Tibial artery (tissue), 4 donors: ENCODE measurements around the gene GLB1L2.

Experiments used
- DNase-seq, 2 donors: peaks; one replicate each; pipeline ENCODE4 v3.0.0-alpha.2; 2019
- H3K27ac ChIP-seq, 2 donors: fragments of 200-600 bp; sonication (generic) in 1 of 2; 1 replicate in 1 of 2; 2 replicates in 1 of 2; pipeline ENCODE4 v1.5.1; 2018 to 2019; ENCODE audit warnings: mild to moderate bottlenecking in 1 of 2
- H3K27me3 ChIP-seq, 2 donors: fragments of 200-600 bp; sonication (generic) in 1 of 2; one replicate each; pipeline versions ENCODE4 v1.5.1 to v1.6.0; 2016 to 2019
- H3K36me3 ChIP-seq, 3 donors: fragments of 200-600 bp; sonication (generic) in 2 of 3; one replicate each; pipeline ENCODE4 v1.5.1; 2016 to 2019; ENCODE audit warnings: mild to moderate bottlenecking in 2 of 3
- H3K4me1 ChIP-seq, 4 donors: fragments of 200-600 bp; sonication (generic) in 2 of 4; 1 replicate in 3 of 4; 2 replicates in 1 of 4; pipeline ENCODE4 v1.5.1; 2016 to 2019
- H3K4me3 ChIP-seq, 2 donors: fragments of 200-600 bp; sonication (generic) in 1 of 2; 1 replicate in 1 of 2; 2 replicates in 1 of 2; pipeline ENCODE4 v1.5.1; 2018 to 2019; ENCODE audit warnings: mild to moderate bottlenecking in 2 of 2
- H3K9me3 ChIP-seq, 3 donors: fragments of 200-600 bp; sonication (generic) in 1 of 3; one replicate each; pipeline ENCODE4 v1.5.1; 2016 to 2019
- CTCF ChIP-seq, 2 experiments: fragments of 200-600 bp in 1 of 2; fragments of 450-650 bp in 1 of 2; IDR thresholded peaks; one replicate each; pipeline ENCODE4 v1.5.1; 2017 to 2019; ENCODE audit warnings: antibody characterized with exemption in 2 of 2, mild to moderate bottlenecking in 1 of 2, moderate library complexity in 1 of 2
- intact Hi-C: fragments of 100-400 bp; cut with DNase I; formaldehyde crosslinking; loops from one replicate; pipeline ENCODE4 v1.15.0; 2023; ENCODE audit warnings: low total_unique reads

The GLB1L2 gene

GRCh38 chr11:134393638-134394037, 61.9 kb downstream of the GLB1L2 start:
- peaks cover 0 to 31% of the 10 kb centered on the region in 2 donors for H3K27me3 ChIP-seq
- no peak for TF ChIP-seq CTCF (IDR thresholded peaks at IDR 0.05)
- no peak overlapping the region for H3K4me3 ChIP-seq
- DNase-seq: no peak
- intact Hi-C loops: no loop called here
- no peaks in the 10 kb centered on the region for H3K9me3 ChIP-seq
- H3K27ac ChIP-seq: no peak overlapping the region
- H3K4me1 ChIP-seq: no peaks in the 10 kb centered on the region
- H3K36me3 ChIP-seq: no peaks in the 10 kb centered on the region

GRCh38 chr11:134394311-134394710, 62.5 kb downstream of the GLB1L2 start:
- peaks cover 0 to 38% of the 10 kb centered on the region in 2 donors for H3K27me3 ChIP-seq

GRCh38 chr11:134395002-134395401, 63.2 kb downstream of the GLB1L2 start:
- Histone ChIP-seq H3K9me3 (no peaks in the 10 kb centered on the region), H3K27ac (no peak overlapping the region), H3K4me3 (no peak overlapping the region), H3K36me3 (no peaks in the 10 kb centered on the region), H3K4me1 (no peaks in the 10 kb centered on the region), H3K27me3 (peaks cover 0 to 42% of the 10 kb centered on the region in 2 donors)
- no peak for DNase-seq
- TF ChIP-seq CTCF (IDR thresholded peaks at IDR 0.05): no peak
- intact Hi-C loops: no loop called here

More at GRCh38 chr11:134394311-134394710, 62.5 kb downstream of the GLB1L2 start:
- no peak for DNase-seq
- H3K27ac ChIP-seq: no peak overlapping the region
- H3K4me1 ChIP-seq: no peaks in the 10 kb centered on the region
- no peak for TF ChIP-seq CTCF (IDR thresholded peaks at IDR 0.05)
- H3K36me3 ChIP-seq: no peaks in the 10 kb centered on the region
- intact Hi-C loops: no loop called here
- H3K4me3 ChIP-seq: no peak overlapping the region
- no peaks in the 10 kb centered on the region for H3K9me3 ChIP-seq

- Histone ChIP-seq H3K4me1 (no peaks in the 10 kb centered on the region), H3K27ac (no peak overlapping the region), H3K9me3 (no peaks in the 10 kb centered on the region), H3K4me3 (no peak overlapping the region), H3K36me3 (no peaks in the 10 kb centered on the region), H3K27me3 (peaks cover 0 to 28% of the 10 kb centered on the region in 2 donors)
- DNase-seq: no peak
- intact Hi-C loops: no loop called here
- no peak for TF ChIP-seq CTCF (IDR thresholded peaks at IDR 0.05)
Measured at GRCh38 chr11:134397304-134398078, 65.7 kb downstream of the GLB1L2 start.

GRCh38 chr11:134398079-134398444, 66.3 kb downstream of the GLB1L2 start:
- Histone ChIP-seq H3K36me3 (no peaks in the 10 kb centered on the region), H3K27me3 (peaks cover 0 to 30% of the 10 kb centered on the region in 2 donors), H3K4me1 (no peaks in the 10 kb centered on the region), H3K9me3 (no peaks in the 10 kb centered on the region), H3K4me3 (no peak overlapping the region), H3K27ac (no peak overlapping the region)
- intact Hi-C loops: no loop called here
- no peak for TF ChIP-seq CTCF (IDR thresholded peaks at IDR 0.05)
- DNase-seq: no peak
